CD4-positive, alpha-beta T cell (primary cell): ENCODE measurements around the gene DMRTA1. TPM values are rescaled to one million over a fixed set of nuclear protein-coding genes. Genes with fewer than 3 reads are reported as not detected.

ENCODE experiments used
- ATAC-seq: fragments of 200-7000 bp; cut with Tn5 transposase; one replicate; pipeline ENCODE4 v1.10.0; 2022; ENCODE audit warnings: mild to moderate bottlenecking; ENCODE audit not compliant: poor library complexity
- CTCF ChIA-PET: fragments of 350-600 bp; sonication (Branson Sonifier 250); formaldehyde crosslinking; loops from one replicate; lab custom pipeline; 2021; ENCODE audit warnings: antibody characterized with exemption, inconsistent platforms; lab: Charles Lee
- POLR2A ChIA-PET: fragments of 350-600 bp; sonication (Branson Sonifier 250); formaldehyde crosslinking; loops from one replicate; lab custom pipeline; 2021; ENCODE audit warnings: antibody characterized with exemption, inconsistent platforms; lab: Charles Lee
- DNase-seq, 14 experiments: peaks; one replicate each; pipeline ENCODE4 v3.0.0-alpha.2; 2013 to 2020; ENCODE audit warnings: mixed read lengths in 2 of 14
- H3K27ac ChIP-seq, 2 donors: one replicate each; pipeline versions ENCODE4 v1.5.1 to v1.7.0; 2013; ENCODE audit warnings: low read length in 2 of 2, low read depth in 1 of 2, mild to moderate bottlenecking in 1 of 2
- H3K27me3 ChIP-seq, 2 experiments: 1 replicate in 1 of 2; 2 replicates in 1 of 2; pipeline versions ENCODE4 v1.6.1 to v1.7.0; 2013; ENCODE audit warnings: low read length in 2 of 2, control low read depth in 1 of 2, mild to moderate bottlenecking in 1 of 2, moderate library complexity in 1 of 2; ENCODE audit not compliant: insufficient read depth in 2 of 2, control insufficient read depth in 1 of 2
- H3K36me3 ChIP-seq: one replicate; pipeline ENCODE4 v1.6.1; 2013; ENCODE audit warnings: low read length, control low read depth; ENCODE audit not compliant: insufficient read depth
- H3K4me1 ChIP-seq: one replicate; pipeline ENCODE4 v1.6.1; 2013; ENCODE audit warnings: low read length, control low read depth; ENCODE audit not compliant: insufficient read depth
- H3K4me3 ChIP-seq: one replicate; pipeline ENCODE4 v1.5.1; 2013; ENCODE audit warnings: mild to moderate bottlenecking, low read length, moderate library complexity
- H3K9me3 ChIP-seq, 2 experiments: 1 replicate in 1 of 2; 2 replicates in 1 of 2; pipeline versions ENCODE4 v1.6.1 to v1.7.0; 2013; ENCODE audit warnings: low read length in 2 of 2, mild to moderate bottlenecking in 2 of 2, control low read depth in 1 of 2, moderate library complexity in 1 of 2; ENCODE audit not compliant: control insufficient read depth in 1 of 2, insufficient read depth in 1 of 2
- H3K27ac Mint-ChIP-seq: one replicate; pipeline ENCODE4 v1.8.0; 2020; ENCODE audit warnings: mixed read lengths
- H3K27me3 Mint-ChIP-seq: one replicate; pipeline ENCODE4 v1.8.0; 2021; ENCODE audit warnings: mixed read lengths
- H3K36me3 Mint-ChIP-seq: one replicate; pipeline ENCODE4 v1.8.0; 2021; ENCODE audit warnings: low read depth, mixed read lengths
- H3K4me1 Mint-ChIP-seq: one replicate; pipeline ENCODE4 v1.8.0; 2021; ENCODE audit warnings: low read depth, mixed read lengths
- H3K4me3 Mint-ChIP-seq: one replicate; pipeline ENCODE4 v1.8.0; 2020; ENCODE audit warnings: mild to moderate bottlenecking, mixed read lengths
- H3K9me3 Mint-ChIP-seq: one replicate; pipeline ENCODE4 v1.8.0; 2020; ENCODE audit warnings: mixed read lengths
- intact Hi-C, 2 experiments: fragments of 100-400 bp; cut with DNase I in 1 of 2; cut with micrococcal nuclease in 1 of 2; formaldehyde crosslinking; loops; one replicate each; pipeline versions ENCODE4 v1.15.1 to v1.9.0; 2023 to 2025; cut with DNase I, micrococcal nuclease
- total RNA-seq, 174 experiments: library from RNA in 2 of 174; stranded (reverse) in 2 of 174; gene quantifications; one replicate each; pipeline ENCODE4 v1.2.3 and lab custom pipeline; 2021 to 2026
- TF ChIP-seq, protein P1 (sequence below): fragments of 200-600 bp; IDR thresholded peaks from one replicate; pipeline ENCODE4 v1.8.0; 2022; ENCODE audit warnings: antibody characterized with exemption, mild to moderate bottlenecking

DMRTA1 gene
- total RNA-seq, 2 experiments from 2014 or later, result not detected

DNA sequence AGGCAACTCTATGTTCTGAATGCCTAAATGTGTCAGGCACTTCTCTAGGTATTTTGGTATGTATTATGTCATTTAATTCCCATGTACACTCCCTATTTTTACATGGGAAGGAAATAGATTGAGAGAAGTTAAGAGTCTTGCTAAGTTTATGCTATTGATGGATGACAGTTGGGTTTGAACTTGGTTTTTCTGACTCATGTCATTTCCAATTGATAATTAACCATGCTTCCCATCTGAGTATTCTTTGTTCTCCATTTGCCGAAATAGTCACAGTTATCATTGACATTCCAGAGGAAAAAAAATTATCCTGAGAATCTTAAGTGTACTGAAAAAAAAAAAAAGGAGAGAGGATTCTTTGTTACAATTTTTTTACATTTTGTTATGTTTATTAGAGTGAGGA, 23.1 kb upstream of the DMRTA1 start:
- no peak overlapping the region for H3K4me3 ChIP-seq
- H3K27ac ChIP-seq, result no peak overlapping the region
- H3K4me1 Mint-ChIP-seq, result no peaks in the 10 kb centered on the region
- ATAC-seq (no peak), DNase-seq (no peak)
- H3K36me3 Mint-ChIP-seq, result no peaks in the 10 kb centered on the region
- no peaks in the 10 kb centered on the region for H3K9me3 Mint-ChIP-seq
- intact Hi-C loops, result no loop called here
- no peaks in the 10 kb centered on the region for H3K9me3 ChIP-seq
- H3K4me1 ChIP-seq, result no peaks in the 10 kb centered on the region
- H3K36me3 ChIP-seq, result no peaks in the 10 kb centered on the region
- ChIA-PET POLR2A (no interaction called here), CTCF (no interaction called here)
- peaks cover 16% of the 10 kb centered on the region for H3K27me3 Mint-ChIP-seq
- no peak overlapping the region for H3K27ac Mint-ChIP-seq
- TF ChIP-seq, protein P1, sequence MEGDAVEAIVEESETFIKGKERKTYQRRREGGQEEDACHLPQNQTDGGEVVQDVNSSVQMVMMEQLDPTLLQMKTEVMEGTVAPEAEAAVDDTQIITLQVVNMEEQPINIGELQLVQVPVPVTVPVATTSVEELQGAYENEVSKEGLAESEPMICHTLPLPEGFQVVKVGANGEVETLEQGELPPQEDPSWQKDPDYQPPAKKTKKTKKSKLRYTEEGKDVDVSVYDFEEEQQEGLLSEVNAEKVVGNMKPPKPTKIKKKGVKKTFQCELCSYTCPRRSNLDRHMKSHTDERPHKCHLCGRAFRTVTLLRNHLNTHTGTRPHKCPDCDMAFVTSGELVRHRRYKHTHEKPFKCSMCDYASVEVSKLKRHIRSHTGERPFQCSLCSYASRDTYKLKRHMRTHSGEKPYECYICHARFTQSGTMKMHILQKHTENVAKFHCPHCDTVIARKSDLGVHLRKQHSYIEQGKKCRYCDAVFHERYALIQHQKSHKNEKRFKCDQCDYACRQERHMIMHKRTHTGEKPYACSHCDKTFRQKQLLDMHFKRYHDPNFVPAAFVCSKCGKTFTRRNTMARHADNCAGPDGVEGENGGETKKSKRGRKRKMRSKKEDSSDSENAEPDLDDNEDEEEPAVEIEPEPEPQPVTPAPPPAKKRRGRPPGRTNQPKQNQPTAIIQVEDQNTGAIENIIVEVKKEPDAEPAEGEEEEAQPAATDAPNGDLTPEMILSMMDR, result no peak
- no peak overlapping the region for H3K4me3 Mint-ChIP-seq
- peaks cover 0 to 5% of the 10 kb centered on the region in 2 experiments for H3K27me3 ChIP-seq

DNA sequence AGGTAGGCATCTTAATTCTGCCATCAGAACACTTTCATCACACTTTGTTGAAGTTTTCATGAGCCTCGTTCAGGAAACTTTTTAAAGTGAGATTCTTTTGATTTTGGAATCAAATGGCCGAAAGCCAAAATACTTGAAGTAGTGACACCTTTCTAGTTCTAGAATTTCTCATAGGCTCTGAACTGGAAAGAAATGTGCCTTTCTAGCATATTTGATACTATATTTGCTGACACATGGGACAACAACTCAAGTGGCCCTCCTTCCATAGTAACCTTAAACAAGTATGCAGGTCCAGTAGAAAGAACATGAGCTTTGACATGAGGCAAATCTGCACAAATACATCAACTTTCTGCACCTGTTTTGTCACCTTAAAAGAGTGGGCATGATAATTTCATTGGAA, 22.0 kb upstream of the DMRTA1 start:
- no peaks in the 10 kb centered on the region for H3K4me1 Mint-ChIP-seq
- peaks cover 0 to 5% of the 10 kb centered on the region in 2 experiments for H3K27me3 ChIP-seq
- TF ChIP-seq, protein P1, result no peak
- peaks cover 16% of the 10 kb centered on the region for H3K27me3 Mint-ChIP-seq
- no peak for ATAC-seq
- H3K4me1 ChIP-seq, result no peaks in the 10 kb centered on the region
- no peaks in the 10 kb centered on the region for H3K36me3 ChIP-seq
- H3K4me3 Mint-ChIP-seq, result no peak overlapping the region
- intact Hi-C loops, result no loop called here
- CTCF ChIA-PET, result no interaction called here
- no peak overlapping the region for H3K27ac ChIP-seq
- no peaks in the 10 kb centered on the region for H3K9me3 Mint-ChIP-seq
- POLR2A ChIA-PET, result no interaction called here
- H3K4me3 ChIP-seq, result no peak overlapping the region
- H3K36me3 Mint-ChIP-seq, result no peaks in the 10 kb centered on the region
- no peak for DNase-seq
- H3K27ac Mint-ChIP-seq, result no peak overlapping the region
- no peaks in the 10 kb centered on the region for H3K9me3 ChIP-seq

DNA sequence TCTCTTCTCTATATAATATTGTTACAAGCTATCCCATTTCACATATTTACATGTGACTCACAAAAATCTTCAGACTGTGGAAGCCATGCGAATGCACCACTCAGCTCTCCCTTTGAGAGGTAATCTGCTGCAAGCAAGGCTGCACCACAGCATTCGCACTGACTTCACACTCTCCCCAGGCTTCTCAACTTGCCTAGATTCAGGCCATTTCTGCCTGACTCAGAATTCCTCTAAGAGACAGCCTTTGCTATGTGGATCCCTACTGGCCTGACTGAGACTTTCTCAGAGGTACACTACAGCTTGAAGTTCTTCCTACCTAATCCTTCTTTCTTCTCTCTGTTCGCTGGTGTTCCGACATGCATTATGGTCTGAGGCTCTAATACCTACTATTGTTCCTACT, 21.1 kb upstream of the DMRTA1 start:
- no peak overlapping the region for H3K4me3 Mint-ChIP-seq

More for the DNA sequence above, 21.1 kb upstream of the DMRTA1 start:
- no peaks in the 10 kb centered on the region for H3K36me3 Mint-ChIP-seq
- no peak for DNase-seq
- ChIA-PET CTCF (no interaction called here), POLR2A (no interaction called here)
- no peak overlapping the region for H3K27ac ChIP-seq
- intact Hi-C loops, result no loop called here
- no peaks in the 10 kb centered on the region for H3K9me3 Mint-ChIP-seq
- no peak overlapping the region for H3K4me3 ChIP-seq
- ATAC-seq, result no peak
- H3K4me1 ChIP-seq, result no peaks in the 10 kb centered on the region
- H3K4me1 Mint-ChIP-seq, result no peaks in the 10 kb centered on the region
- H3K36me3 ChIP-seq, result no peaks in the 10 kb centered on the region
- no peaks in the 10 kb centered on the region for H3K9me3 ChIP-seq
- H3K27me3 Mint-ChIP-seq, result peaks cover 16% of the 10 kb centered on the region
- H3K27me3 ChIP-seq, result peaks cover 0 to 5% of the 10 kb centered on the region in 2 experiments
- TF ChIP-seq, protein P1, result no peak
- no peak overlapping the region for H3K27ac Mint-ChIP-seq
